Measurements from ENCODE around the gene AUTS2.

AUTS2 gene

GRCh38 chr7:69966766-69967591 lies 368.7 kb downstream of the AUTS2 start:
- DNase-seq (ENCODE audit: low read depth in 1 of 2, low spot score in 1 of 2): no peak
- Histone ChIP-seq H3K27me3 (ENCODE audit: insufficient read depth, poor library complexity, severe bottlenecking) (no peaks in the 10 kb centered on the region), H3K27ac (replicated peaks) (no peak overlapping the region), H3K4me3 (replicated peaks; ENCODE audit: insufficient read depth, low read length) (no peak overlapping the region)
- TF ChIP-seq REST (IDR thresholded peaks at IDR 0.05; ENCODE audit: insufficient replicate concordance, low read depth) (no peak), GABPA (IDR thresholded peaks at IDR 0.05; ENCODE audit: low read depth) (no peak), POLR2AphosphoS5 (IDR thresholded peaks at IDR 0.05; ENCODE audit: low read depth) (no peak), SPI1 (IDR thresholded peaks at IDR 0.05; ENCODE audit: borderline replicate concordance, low read depth) (no peak), CTCF (IDR thresholded peaks at IDR 0.05; ENCODE audit: insufficient read depth, low read length) (no peak)

GRCh38 chr7:69967689-69968450 lies 369.6 kb downstream of the AUTS2 start:
- TF ChIP-seq GABPA (IDR thresholded peaks at IDR 0.05; ENCODE audit: low read depth): no peak
- TF ChIP-seq CTCF (IDR thresholded peaks at IDR 0.05; ENCODE audit: insufficient read depth, low read length): no peak
- no peak overlapping the region for H3K4me3 ChIP-seq (replicated peaks; ENCODE audit: insufficient read depth, low read length)
- H3K27ac ChIP-seq (replicated peaks): no peak overlapping the region
- no peaks in the 10 kb centered on the region for H3K27me3 ChIP-seq (ENCODE audit: insufficient read depth, poor library complexity, severe bottlenecking)
- DNase-seq (ENCODE audit: low read depth in 1 of 2, low spot score in 1 of 2): no peak

- no peak for DNase-seq (ENCODE audit: low read depth in 1 of 2, low spot score in 1 of 2)
Observed at GRCh38 chr7:69968969-69969556, 370.8 kb downstream of the AUTS2 start.

More at GRCh38 chr7:69968969-69969556, 370.8 kb downstream of the AUTS2 start:
- Histone ChIP-seq H3K4me3 (replicated peaks; ENCODE audit: insufficient read depth, low read length) (no peak overlapping the region), H3K27ac (replicated peaks) (no peak overlapping the region), H3K27me3 (ENCODE audit: insufficient read depth, poor library complexity, severe bottlenecking) (no peaks in the 10 kb centered on the region)
- TF ChIP-seq REST (IDR thresholded peaks at IDR 0.05; ENCODE audit: insufficient replicate concordance, low read depth): no peak
- no peak for TF ChIP-seq POLR2AphosphoS5 (IDR thresholded peaks at IDR 0.05; ENCODE audit: low read depth)
- no peak for TF ChIP-seq SPI1 (IDR thresholded peaks at IDR 0.05; ENCODE audit: borderline replicate concordance, low read depth)
- TF ChIP-seq GABPA (IDR thresholded peaks at IDR 0.05; ENCODE audit: low read depth): no peak
- no peak for TF ChIP-seq CTCF (IDR thresholded peaks at IDR 0.05; ENCODE audit: insufficient read depth, low read length)

Measured in HL-60 (cell line).